A673 (cell line): ENCODE measurements around the gene PARS2. TPM values are rescaled to one million over a fixed set of nuclear protein-coding genes. Genes with fewer than 3 reads are reported as not detected.

Source experiments
- BruUV-seq: library from RNA; stranded (reverse); fragments of 400-500 nt; replicated peaks from 2 replicates; lab custom pipeline; 2021; lab: Mats Ljungman, UMichigan
- CTCF ChIA-PET: fragments of 300-600 bp; sonication (Branson Sonifier 250); formaldehyde crosslinking; loops from one replicate; lab custom pipeline; 2022; ENCODE audit warnings: antibody characterized with exemption; lab: Charles Lee
- POLR2A ChIA-PET: fragments of 300-600 bp; sonication (Branson Sonifier 250); formaldehyde crosslinking; loops from one replicate; lab custom pipeline; 2022; ENCODE audit warnings: antibody characterized with exemption; ENCODE audit not compliant: low non-redundant PET; lab: Charles Lee
- DNase-seq: peaks from one replicate; pipeline ENCODE4 v3.0.0-alpha.2; 2015; ENCODE audit warnings: low spot score
- H3K27ac ChIP-seq: fragments of 200-600 bp; sonication (generic); 2 replicates; pipeline ENCODE4 v1.5.1; 2016; ENCODE audit warnings: mixed run types, low read depth, mild to moderate bottlenecking, mixed read lengths, antibody characterized with exemption, low read length; ENCODE audit not compliant: poor library complexity, severe bottlenecking
- H3K27me3 ChIP-seq: fragments of 200-600 bp; sonication (generic); replicated peaks from 2 replicates; pipeline ENCODE4 v1.6.1; 2017; ENCODE audit warnings: mixed run types, low read depth, mild to moderate bottlenecking, mixed read lengths, antibody characterized with exemption, low read length; ENCODE audit not compliant: insufficient read depth, poor library complexity
- H3K36me3 ChIP-seq: fragments of 200-600 bp; sonication (generic); 2 replicates; pipeline ENCODE4 v1.6.1; 2016; ENCODE audit warnings: mixed run types, mild to moderate bottlenecking, mixed read lengths, antibody characterized with exemption, low read length; ENCODE audit not compliant: insufficient read depth, poor library complexity, severe bottlenecking
- H3K4me1 ChIP-seq: fragments of 200-600 bp; sonication (generic); 2 replicates; pipeline ENCODE4 v1.6.1; 2017; ENCODE audit warnings: mixed run types, mild to moderate bottlenecking, mixed read lengths, antibody characterized with exemption, low read length; ENCODE audit not compliant: insufficient read depth, poor library complexity, severe bottlenecking
- H3K4me3 ChIP-seq: fragments of 200-600 bp; sonication (generic); 2 replicates; pipeline ENCODE4 v1.5.1; 2016; ENCODE audit warnings: low read depth, mixed run types, mild to moderate bottlenecking, mixed read lengths, low read length; ENCODE audit not compliant: poor library complexity, severe bottlenecking
- H3K9me3 ChIP-seq: fragments of 200-600 bp; sonication (generic); 2 replicates; pipeline ENCODE4 v1.6.1; 2016; ENCODE audit warnings: mixed run types, low read depth, mild to moderate bottlenecking, mixed read lengths, antibody characterized with exemption, low read length; ENCODE audit not compliant: poor library complexity, severe bottlenecking
- CTCF ChIP-seq: fragments of 300-800, 200-600 bp; sonication (generic); conservative IDR thresholded peaks from 2 replicates; pipeline ENCODE4 v1.5.1; 2017; ENCODE audit warnings: low read depth, mild to moderate bottlenecking, antibody characterized with exemption, low read length, moderate library complexity, mixed read lengths
- EZH2 ChIP-seq: fragments of 200-600 bp; sonication (generic); IDR thresholded peaks from 2 replicates; pipeline ENCODE4 v1.6.1; 2017; ENCODE audit warnings: borderline replicate concordance, low read depth, mild to moderate bottlenecking, mixed read lengths, antibody characterized with exemption, low read length; ENCODE audit not compliant: poor library complexity, severe bottlenecking
- intact Hi-C: fragments of 100-400 bp; cut with micrococcal nuclease; formaldehyde crosslinking; loops from one replicate; pipeline ENCODE4 v1.10.0; 2022; ENCODE audit not compliant: unreplicated experiment
- total RNA-seq: library from RNA; stranded (reverse); gene quantifications from 2 replicates; pipeline ENCODE4 v1.2.3, GENCODE V29; 2021

The PARS2 gene
- total RNA-seq, 1 experiment from 2014 or later, result 6.9 TPM

- ChIA-PET POLR2A (no interaction called here), CTCF (no interaction called here)
- TF ChIP-seq EZH2, result no peak
- no peak for TF ChIP-seq CTCF
- Histone ChIP-seq H3K9me3 (no peaks in the 10 kb centered on the region), H3K4me3 (no peak overlapping the region), H3K36me3 (peaks cover 27% of the 10 kb centered on the region), H3K27ac (no peak overlapping the region), H3K27me3 (no peaks in the 10 kb centered on the region), H3K4me1 (no peaks in the 10 kb centered on the region)
- no peak for DNase-seq
- intact Hi-C loops, result no loop called here
- no TSS peak for BruUV-seq
Measured at GRCh38 chr1:54742282-54742681, 22.0 kb downstream of the PARS2 start.

- Histone ChIP-seq H3K27ac (no peak overlapping the region), H3K4me1 (no peaks in the 10 kb centered on the region), H3K9me3 (no peaks in the 10 kb centered on the region), H3K4me3 (no peak overlapping the region), H3K36me3 (peaks cover 34% of the 10 kb centered on the region), H3K27me3 (no peaks in the 10 kb centered on the region)
- ChIA-PET CTCF (no interaction called here), POLR2A (no interaction called here)
- BruUV-seq, result no TSS peak
- intact Hi-C loops, result no loop called here
- DNase-seq, result no peak
- no peak for TF ChIP-seq CTCF
- TF ChIP-seq EZH2, result no peak
Measured at GRCh38 chr1:54741531-54741930, 22.8 kb downstream of the PARS2 start.

GRCh38 chr1:54738244-54738643, 26.1 kb downstream of the PARS2 start:
- intact Hi-C loops, result no loop called here
- H3K4me3 ChIP-seq, result no peak overlapping the region
- DNase-seq, result no peak
- POLR2A ChIA-PET, result no interaction called here
- no peak for TF ChIP-seq EZH2
- TF ChIP-seq CTCF, result no peak
- H3K27ac ChIP-seq, result no peak overlapping the region
- no peaks in the 10 kb centered on the region for H3K27me3 ChIP-seq
- H3K4me1 ChIP-seq, result no peaks in the 10 kb centered on the region
- H3K9me3 ChIP-seq, result no peaks in the 10 kb centered on the region
- BruUV-seq, result no TSS peak
- CTCF ChIA-PET, result no interaction called here
- peaks cover 34% of the 10 kb centered on the region for H3K36me3 ChIP-seq
